Stimulated activated CD4-positive, alpha-beta T cell treated with anti-CD3 and anti-CD28 coated beads, TNF-alpha, amount 100 ng/mL, for 24 hours (primary cell): ENCODE results near the gene SP9.
A peak's percentile ranks its signal among the peaks of the same experiment; 100 is the strongest.

Source experiments
- DNase-seq, 3 experiments: peaks; one replicate each; pipeline ENCODE4 v3.0.0-alpha.2; 2020; ENCODE audit warnings: low read depth in 3 of 3

SP9 gene

GRCh38 chr2:174333372-174334277 lies 1.1 kb upstream of the SP9 start:
- no peak for DNase-seq

GRCh38 chr2:174334278-174334715 lies 457 bp upstream of the SP9 start:
- no peak for DNase-seq

- DNase-seq, result no peak
Observed at GRCh38 chr2:174335254-174335987, 667 bp downstream of the SP9 start.

DNA sequence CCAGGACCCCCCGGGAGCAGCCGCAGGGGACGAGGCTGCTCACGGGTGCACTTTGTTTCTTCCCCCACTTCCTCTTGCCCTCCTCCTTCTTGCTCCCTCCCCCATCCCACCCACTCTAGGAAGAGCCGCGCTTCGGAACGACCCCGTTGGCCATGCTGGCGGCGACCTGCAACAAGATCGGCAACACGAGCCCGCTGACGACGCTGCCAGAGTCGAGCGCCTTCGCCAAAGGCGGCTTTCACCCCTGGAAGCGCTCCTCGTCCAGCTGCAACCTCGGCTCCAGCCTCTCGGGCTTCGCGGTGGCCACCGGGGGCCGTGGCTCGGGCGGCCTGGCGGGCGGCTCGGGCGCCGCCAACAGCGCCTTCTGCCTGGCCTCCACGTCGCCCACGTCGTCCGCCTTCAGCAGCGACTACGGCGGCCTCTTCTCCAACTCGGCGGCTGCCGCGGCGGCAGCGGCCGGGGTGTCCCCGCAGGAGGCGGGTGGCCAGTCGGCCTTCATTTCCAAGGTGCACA lies 1.3 kb downstream of the SP9 start:
- no peak for DNase-seq

DNA sequence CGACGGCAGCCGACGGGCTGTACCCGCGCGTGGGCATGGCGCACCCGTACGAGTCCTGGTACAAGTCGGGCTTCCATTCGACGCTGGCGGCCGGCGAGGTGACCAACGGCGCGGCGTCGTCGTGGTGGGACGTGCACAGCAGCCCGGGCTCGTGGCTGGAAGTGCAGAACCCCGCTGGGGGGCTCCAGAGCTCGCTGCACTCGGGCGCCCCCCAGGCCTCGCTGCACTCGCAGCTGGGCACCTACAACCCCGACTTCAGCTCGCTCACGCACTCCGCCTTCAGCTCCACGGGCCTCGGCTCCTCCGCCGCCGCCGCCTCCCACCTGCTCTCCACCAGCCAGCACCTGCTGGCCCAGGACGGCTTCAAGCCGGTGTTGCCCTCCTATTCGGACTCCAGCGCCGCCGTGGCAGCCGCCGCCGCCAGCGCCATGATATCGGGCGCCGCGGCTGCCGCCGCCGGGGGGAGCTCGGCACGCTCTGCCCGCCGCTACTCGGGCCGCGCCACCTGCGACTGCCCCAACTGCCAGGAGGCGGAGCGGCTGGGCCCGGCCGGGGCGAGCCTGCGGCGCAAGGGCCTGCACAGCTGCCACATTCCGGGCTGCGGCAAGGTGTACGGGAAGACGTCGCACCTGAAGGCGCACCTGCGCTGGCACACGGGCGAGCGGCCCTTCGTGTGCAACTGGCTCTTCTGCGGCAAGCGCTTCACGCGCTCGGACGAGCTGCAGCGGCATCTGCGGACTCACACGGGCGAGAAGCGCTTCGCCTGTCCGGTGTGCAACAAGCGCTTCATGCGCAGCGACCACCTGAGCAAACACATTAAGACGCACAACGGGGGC lies 2.0 kb downstream of the SP9 start:
- DNase-seq, result no peak

GRCh38 chr2:174337337-174338146 lies 2.8 kb downstream of the SP9 start:
- DNase-seq, result no peak

DNA sequence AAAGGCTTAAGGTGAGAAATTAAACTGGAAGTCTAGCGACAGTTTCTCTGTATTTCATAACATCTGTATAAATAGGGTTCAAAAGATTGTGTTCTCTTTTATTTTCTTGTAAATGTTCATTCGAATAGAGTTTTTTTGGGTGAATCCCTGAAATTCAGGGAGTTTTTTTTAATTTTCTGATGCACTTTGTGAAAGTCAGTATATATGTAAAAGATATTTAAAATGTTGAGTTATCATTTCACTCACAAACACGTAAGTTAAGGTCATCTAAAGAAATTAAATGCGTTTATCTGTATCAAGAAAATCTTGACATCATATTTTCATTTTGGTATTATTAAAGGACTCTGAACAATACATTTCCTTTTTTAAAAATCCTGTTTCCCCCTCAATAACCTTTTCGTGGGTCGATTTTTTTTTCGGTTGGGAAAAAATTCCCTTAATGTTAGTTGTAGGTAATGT lies 3.4 kb downstream of the SP9 start:
- DNase-seq, result no peak

DNA sequence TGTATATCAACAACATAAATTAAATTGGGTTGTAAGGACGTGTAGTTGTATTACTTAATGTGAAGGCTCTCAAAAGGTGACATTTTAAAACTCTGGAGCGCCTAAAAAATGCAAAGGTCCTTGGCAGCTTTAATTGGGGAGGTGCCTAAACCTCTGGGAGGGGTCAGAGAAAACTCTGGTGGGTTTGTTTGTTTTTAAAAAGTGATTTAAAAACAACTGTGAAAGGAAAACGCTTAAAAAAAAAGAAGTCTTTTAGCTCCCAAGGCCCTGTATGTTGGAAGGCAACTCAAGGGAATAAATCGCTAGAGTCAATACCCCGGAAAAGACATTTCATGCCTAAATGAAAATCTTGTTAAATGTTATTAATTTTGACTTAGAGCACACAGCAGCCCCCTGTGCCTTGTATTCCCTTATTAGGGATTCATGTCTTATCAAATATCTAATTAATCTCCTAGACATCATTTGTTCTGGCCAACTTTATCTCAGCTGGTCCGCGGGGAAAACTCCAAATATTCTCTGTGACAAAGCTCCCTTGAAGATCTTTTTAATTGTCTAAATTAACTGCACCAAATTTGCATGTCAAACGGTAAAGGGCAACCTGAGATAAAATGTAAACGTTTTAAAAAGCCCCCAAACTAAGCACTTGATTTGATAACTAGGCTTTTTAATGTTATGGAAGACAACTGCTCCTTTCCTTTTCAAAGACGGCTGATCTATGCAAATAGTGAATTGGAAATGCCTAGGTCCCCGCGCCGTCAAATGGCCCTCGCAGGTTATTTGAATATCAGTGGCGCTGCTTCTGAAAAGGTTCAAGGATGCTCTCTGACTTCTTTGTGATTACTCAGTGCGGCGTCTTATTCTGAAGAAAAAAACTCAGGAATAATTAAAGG lies 4.2 kb downstream of the SP9 start:
- no peak for DNase-seq

DNA sequence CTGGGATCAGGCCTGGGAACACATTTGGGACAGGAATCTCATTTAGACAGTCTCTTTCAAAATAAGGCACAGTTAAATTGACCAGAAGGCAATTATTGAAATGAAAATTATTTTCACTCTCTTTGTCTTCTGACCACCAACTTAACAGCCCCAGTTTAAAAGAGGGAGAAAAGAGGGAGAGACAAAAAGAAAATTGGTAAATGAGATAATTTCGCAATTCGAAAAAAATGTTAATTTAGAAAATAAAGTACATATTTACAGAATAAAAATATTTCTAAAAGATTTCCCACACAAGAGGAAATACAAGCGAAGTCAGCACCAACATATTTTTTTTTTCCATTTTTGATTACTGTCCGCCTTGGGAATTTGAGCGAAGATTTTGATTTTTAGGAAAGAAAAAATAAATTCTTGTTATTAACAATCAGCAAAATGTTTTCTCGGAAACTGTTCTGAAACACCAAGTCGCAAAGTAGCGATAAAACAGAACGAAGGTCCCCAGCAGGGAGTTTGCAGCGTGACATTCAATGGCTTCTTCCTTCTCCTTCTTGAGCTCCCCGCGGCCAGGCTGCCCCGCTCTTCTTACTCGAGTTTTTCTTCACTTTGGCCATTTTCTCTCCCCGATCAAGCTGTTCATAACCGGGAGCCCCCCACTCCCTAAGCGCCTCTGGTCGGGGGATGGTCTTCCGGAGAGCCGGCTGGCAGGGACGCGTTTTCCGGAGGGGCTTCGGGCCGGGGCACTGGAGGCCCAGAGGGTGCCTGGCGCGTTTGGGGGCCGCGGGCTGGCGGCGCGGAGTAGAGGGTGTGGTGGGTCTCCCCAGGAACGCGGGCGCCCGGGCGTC lies 5.0 kb downstream of the SP9 start:
- no peak for DNase-seq

- DNase-seq, result no peak
Observed at GRCh38 chr2:174340400-174341292, 5.9 kb downstream of the SP9 start.

DNA sequence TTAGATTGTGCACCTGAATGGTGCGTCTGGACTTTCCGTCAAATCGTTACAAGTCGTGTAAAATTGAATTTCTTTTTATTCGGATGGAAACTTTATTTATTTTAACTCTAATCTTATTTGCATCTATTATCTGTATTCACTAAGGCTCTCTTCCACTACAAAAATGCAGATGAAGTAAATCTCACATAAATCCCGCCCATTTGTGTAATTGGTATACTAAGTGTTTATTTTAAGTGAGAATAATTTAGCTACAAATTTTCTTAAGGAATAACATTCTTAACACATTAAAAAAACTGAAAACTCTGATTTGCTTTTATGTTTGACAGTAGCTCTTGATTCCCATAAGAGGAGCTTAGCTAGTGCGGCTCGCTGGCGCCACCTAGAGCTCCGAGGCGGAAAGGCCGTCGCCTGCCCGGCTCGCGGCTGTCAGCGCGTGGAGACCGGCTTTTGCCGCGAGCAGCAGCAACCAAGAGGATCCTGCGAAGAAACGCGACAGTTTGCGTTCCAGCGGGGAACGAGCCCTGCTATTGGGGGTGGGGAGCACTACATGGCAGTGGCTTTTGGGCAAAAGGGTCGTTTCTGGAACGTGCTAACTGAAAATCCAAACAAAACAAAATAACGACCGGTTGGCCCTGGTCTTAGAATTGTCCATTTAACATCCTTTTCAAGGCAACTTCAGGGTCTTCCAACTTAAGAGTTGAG lies 6.7 kb downstream of the SP9 start:
- DNase-seq, result peak; percentile 76 to 87 (median 80)

- DNase-seq, result no peak
Observed at GRCh38 chr2:174341995-174342685, 7.4 kb downstream of the SP9 start.

DNA sequence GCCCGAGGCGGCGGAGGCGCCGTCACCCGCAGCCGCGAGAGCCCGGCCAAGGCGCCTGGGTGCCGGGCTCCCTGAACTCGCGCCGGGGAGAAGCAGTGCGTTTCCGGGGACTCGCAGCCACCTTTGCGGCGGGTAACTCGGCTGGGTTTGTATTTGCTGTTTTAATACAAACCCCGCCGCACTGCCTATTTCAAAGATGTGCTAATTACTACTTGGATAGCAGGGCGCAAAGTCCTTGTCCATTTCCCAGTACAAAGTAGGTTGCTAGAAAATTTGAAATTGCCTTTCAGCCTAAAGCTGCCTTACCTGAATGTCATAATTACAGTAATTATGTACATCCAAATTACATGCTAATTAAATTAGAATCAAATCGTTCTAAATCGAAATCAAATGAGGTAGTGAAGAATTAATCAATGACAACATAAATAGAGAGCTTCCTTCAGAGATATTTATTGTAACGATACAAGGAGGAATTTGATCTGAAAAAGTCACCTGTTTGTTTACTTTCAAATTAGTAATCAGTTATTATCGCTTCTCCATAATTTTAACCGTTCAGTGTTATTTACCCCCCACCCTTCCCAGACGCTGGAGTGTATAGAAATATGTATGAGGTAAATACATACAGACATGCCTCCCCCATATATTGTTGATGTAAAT lies 8.1 kb downstream of the SP9 start:
- no peak for DNase-seq

DNA sequence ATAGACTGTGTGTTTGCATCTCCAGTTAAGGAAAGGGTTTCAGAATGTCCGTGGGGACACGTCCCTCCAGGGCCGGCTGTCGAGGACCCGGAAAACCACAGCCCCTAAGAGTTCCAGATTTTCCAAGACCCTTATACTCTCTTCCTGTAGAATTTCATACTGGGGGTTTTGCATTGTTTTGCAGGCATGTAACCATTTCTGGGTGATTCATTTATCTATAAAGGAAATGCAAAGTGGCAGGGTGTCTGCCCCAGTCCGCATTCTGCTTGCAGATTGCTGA lies 8.5 kb downstream of the SP9 start:
- DNase-seq, result no peak

- no peak for DNase-seq
Observed at GRCh38 chr2:174343623-174344455, 9.1 kb downstream of the SP9 start.
